Gastroesophageal sphincter (tissue), 4 donors: Measurements from ENCODE around the gene FAM161B. TPM values are rescaled to one million over a fixed set of nuclear protein-coding genes. Genes with fewer than 3 reads are reported as not detected.
"Not testable (repeated sequence)": the region's sequence is repeated elsewhere in the genome, so short reads cannot be mapped to it uniquely, and the experiment has no call there.

Experiments used
- ATAC-seq: fragments of 150-250 bp; one replicate; pipeline ENCODE4 v1.9.1; 2016; ENCODE audit warnings: mild to moderate bottlenecking, moderate library complexity
- H3K27ac ChIP-seq, 4 donors: fragments of 200-600 bp; sonication (generic) in 3 of 4; 1 replicate in 3 of 4; 2 replicates in 1 of 4; pipeline ENCODE4 v1.5.1; 2016 to 2019
- H3K27me3 ChIP-seq: fragments of 200-600 bp; sonication (generic); one replicate; pipeline ENCODE4 v1.5.1; 2019
- H3K36me3 ChIP-seq, 2 donors: fragments of 200-600 bp; sonication (generic); one replicate each; pipeline ENCODE4 v1.5.1; 2019; ENCODE audit warnings: control low read depth in 1 of 2
- H3K4me1 ChIP-seq, 3 donors: fragments of 200-600 bp; sonication (generic); 1 replicate in 2 of 3; 2 replicates in 1 of 3; pipeline ENCODE4 v1.5.1; 2016 to 2019; ENCODE audit warnings: control low read depth in 2 of 3
- H3K4me3 ChIP-seq, 2 donors: fragments of 200-600 bp; sonication (generic); one replicate each; pipeline ENCODE4 v1.5.1; 2019; ENCODE audit warnings: mild to moderate bottlenecking in 1 of 2, moderate library complexity in 1 of 2
- H3K9me3 ChIP-seq, 3 donors: fragments of 200-600 bp; sonication (generic); one replicate each; pipeline ENCODE4 v1.5.1; 2017 to 2019; ENCODE audit warnings: control low read depth in 2 of 3
- EP300 ChIP-seq: sonication (generic); formaldehyde crosslinking; IDR thresholded peaks from one replicate; pipeline ENCODE4 v1.6.1; 2017; ENCODE audit warnings: antibody characterized with exemption, mild to moderate bottlenecking
- POLR2A ChIP-seq, 2 donors: fragments of 450-650 bp; IDR thresholded peaks; one replicate each; pipeline ENCODE4 v1.6.1; 2017; ENCODE audit warnings: antibody characterized with exemption in 2 of 2, mild to moderate bottlenecking in 2 of 2, moderate library complexity in 1 of 2
- POLR2AphosphoS5 ChIP-seq: sonication (generic); formaldehyde crosslinking; IDR thresholded peaks from one replicate; pipeline ENCODE4 v1.6.1; 2017; ENCODE audit warnings: antibody characterized with exemption
- WGBS, 2 donors: methylation state at CpG; one replicate each; pipeline ENCODE4 v1.1.5; 2018; ENCODE audit warnings: low coverage in 1 of 2; 5-methylcytosine and 5-hydroxymethylcytosine counted together
- total RNA-seq, 4 donors: library from RNA; depleted of rRNA; stranded (reverse); fragments of >200 nt; gene quantifications; one replicate each; pipeline ENCODE4 v1.1.0, GENCODE V29; 2016
- TF ChIP-seq, protein P1 (sequence below), 4 experiments: fragments of 200-600 bp in 2 of 4; fragments of 450-650 bp in 2 of 4; sonication (generic) in 1 of 4; IDR thresholded peaks; one replicate each; pipeline ENCODE4 v1.5.1; 2017 to 2019; ENCODE audit warnings: antibody characterized with exemption in 4 of 4, mild to moderate bottlenecking in 2 of 4, moderate library complexity in 2 of 4

The FAM161B gene
- total RNA-seq, 4 donors from 2014 or later: 3.4 to 6.2 (median 4.0) TPM

DNA sequence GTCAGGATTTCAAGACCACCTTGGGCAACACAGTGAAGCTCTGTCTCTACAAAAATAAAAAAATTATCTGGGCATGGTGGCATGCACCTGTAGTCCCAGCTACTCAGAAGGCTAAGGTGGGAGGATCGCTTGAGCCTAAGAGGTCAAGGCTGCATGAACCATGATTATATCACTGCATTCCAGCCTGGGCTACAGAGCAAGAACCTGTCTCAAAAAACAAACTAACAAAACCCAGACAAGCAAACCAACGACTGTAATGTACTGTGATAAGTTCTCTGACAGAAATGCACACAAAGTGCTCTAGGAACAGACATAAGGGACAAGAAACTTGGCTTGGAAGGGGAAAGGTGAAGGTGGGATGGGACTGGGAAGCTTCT, 46.8 kb upstream of the FAM161B start:
- H3K4me3 ChIP-seq: no peak overlapping the region
- WGBS, 2 donors: 0 to 44% methylated on average over 1 to 2 of the region's 2 CpGs
- no peak overlapping the region for H3K27ac ChIP-seq
- no peaks in the 10 kb centered on the region for H3K4me1 ChIP-seq
- ATAC-seq: no peak
- no peaks in the 10 kb centered on the region for H3K27me3 ChIP-seq
- TF ChIP-seq, protein P1, sequence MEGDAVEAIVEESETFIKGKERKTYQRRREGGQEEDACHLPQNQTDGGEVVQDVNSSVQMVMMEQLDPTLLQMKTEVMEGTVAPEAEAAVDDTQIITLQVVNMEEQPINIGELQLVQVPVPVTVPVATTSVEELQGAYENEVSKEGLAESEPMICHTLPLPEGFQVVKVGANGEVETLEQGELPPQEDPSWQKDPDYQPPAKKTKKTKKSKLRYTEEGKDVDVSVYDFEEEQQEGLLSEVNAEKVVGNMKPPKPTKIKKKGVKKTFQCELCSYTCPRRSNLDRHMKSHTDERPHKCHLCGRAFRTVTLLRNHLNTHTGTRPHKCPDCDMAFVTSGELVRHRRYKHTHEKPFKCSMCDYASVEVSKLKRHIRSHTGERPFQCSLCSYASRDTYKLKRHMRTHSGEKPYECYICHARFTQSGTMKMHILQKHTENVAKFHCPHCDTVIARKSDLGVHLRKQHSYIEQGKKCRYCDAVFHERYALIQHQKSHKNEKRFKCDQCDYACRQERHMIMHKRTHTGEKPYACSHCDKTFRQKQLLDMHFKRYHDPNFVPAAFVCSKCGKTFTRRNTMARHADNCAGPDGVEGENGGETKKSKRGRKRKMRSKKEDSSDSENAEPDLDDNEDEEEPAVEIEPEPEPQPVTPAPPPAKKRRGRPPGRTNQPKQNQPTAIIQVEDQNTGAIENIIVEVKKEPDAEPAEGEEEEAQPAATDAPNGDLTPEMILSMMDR (IDR thresholded peaks at IDR 0.05): no peak
- TF ChIP-seq POLR2A (IDR thresholded peaks at IDR 0.05) (no peak), EP300 (no peak), POLR2AphosphoS5 (no peak)
- H3K36me3 ChIP-seq: peaks cover 0 to 15% of the 10 kb centered on the region in 2 donors
- H3K9me3 ChIP-seq: no peaks in the 10 kb centered on the region

DNA sequence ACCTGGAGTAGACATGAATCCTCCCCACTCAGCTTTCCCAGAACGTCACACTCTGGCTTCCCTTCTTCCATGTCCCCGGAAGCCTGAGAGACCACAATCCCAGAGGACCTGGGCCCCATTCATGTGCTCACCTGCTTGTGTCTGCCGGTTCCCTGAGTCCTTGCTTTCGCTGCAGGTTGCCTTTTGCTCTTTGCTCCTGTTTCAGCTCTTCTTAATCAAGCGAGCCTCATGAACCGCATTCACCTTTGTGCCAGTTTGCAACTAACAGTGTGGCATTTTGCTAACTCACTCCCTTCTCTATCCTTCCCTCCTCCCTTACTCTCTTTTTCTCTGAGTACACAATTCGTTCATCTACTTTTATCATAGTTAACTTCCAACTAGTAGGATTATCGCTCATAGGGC, 46.1 kb upstream of the FAM161B start:
- Histone ChIP-seq H3K4me3 (no peak overlapping the region), H3K36me3 (peaks cover 0 to 18% of the 10 kb centered on the region in 2 donors), H3K4me1 (no peaks in the 10 kb centered on the region), H3K9me3 (no peaks in the 10 kb centered on the region), H3K27ac (no peak overlapping the region), H3K27me3 (no peaks in the 10 kb centered on the region)
- TF ChIP-seq POLR2AphosphoS5: no peak
- no peak for TF ChIP-seq EP300
- TF ChIP-seq, protein P1 (IDR thresholded peaks at IDR 0.05): no peak
- no peak for TF ChIP-seq POLR2A (IDR thresholded peaks at IDR 0.05)
- no peak for ATAC-seq
- WGBS, 2 donors: 94 to 95% methylated on average over 3 to 8 of the region's 8 CpGs

DNA sequence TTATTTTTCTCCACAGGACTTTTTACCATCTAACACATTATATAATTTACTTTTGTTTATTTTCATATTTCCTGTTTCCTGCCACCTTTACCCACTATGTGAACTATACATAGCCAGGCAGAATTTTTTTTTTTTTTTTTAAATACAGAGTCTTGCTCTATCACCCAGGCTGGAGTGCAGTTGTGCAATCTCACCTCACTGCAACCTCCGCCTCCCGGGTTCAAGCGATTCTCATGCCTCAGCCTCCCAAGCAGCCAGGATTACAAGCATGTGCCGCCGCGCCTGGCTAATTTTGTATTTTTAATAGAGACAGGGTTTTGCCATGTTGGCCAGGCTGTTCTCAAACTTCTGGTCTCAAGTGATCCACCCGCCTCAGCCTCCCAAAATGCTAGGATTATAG, 45.0 kb upstream of the FAM161B start:
- H3K9me3 ChIP-seq, H3K27ac ChIP-seq, H3K27me3 ChIP-seq, H3K4me3 ChIP-seq, ATAC-seq, H3K4me1 ChIP-seq: not testable (repeated sequence)
- WGBS, 2 donors: 100% methylated on average over 6 of the region's 7 CpGs; no CpG with 5 or more reads in 1 of the 2 donors
- H3K36me3 ChIP-seq: peaks cover 0 to 20% of the 10 kb centered on the region in 2 donors

DNA sequence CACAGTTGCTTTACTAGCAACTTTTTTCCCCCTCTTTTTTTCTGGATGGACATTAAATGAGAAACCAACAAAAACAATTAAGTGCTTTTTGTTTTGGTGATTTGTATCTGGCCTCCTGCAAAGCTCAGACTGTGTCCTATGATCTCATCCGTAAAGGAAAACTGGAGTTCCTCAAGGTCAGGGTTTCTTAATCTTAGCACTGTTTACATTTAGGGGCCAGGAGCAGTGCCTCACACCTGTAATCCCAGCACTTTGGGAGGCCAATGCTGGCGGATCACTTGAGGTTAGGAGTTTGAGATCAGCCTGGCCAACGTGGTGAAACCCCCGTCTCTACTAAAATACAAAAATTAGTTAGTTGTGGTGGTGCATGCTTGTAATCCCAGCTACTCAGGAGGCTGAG, 41.2 kb upstream of the FAM161B start:
- Histone ChIP-seq H3K4me3 (no peak overlapping the region), H3K27me3 (no peaks in the 10 kb centered on the region), H3K27ac (no peak overlapping the region), H3K36me3 (peaks cover 0 to 29% of the 10 kb centered on the region in 2 donors), H3K4me1 (no peaks in the 10 kb centered on the region), H3K9me3 (no peaks in the 10 kb centered on the region)
- TF ChIP-seq, protein P1 (IDR thresholded peaks at IDR 0.05): no peak
- TF ChIP-seq POLR2AphosphoS5 (no peak), POLR2A (IDR thresholded peaks at IDR 0.05) (no peak), EP300 (no peak)
- WGBS, 2 donors: 30 to 40% methylated on average over 1 to 2 of the region's 4 CpGs
- no peak for ATAC-seq

DNA sequence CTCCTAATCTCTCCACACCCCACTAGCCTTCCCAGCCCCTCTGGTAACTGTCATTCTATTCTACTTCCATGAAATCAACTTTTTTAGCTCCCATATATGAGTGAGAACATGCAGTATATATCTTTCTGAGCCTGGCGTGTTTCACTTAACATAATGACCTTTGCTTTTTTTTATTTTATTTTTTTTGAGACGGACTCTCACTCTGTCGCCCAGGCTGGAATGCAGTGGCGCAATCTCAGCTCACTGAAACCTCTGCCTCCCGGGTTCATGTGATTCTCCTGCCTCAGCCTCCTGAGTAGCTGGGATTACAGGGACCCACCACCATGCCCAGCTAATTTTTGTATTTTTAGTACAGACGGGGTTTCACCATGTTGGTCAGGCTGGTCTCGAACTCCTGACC, 38.8 kb upstream of the FAM161B start:
- ATAC-seq, H3K9me3 ChIP-seq: not testable (repeated sequence)

DNA sequence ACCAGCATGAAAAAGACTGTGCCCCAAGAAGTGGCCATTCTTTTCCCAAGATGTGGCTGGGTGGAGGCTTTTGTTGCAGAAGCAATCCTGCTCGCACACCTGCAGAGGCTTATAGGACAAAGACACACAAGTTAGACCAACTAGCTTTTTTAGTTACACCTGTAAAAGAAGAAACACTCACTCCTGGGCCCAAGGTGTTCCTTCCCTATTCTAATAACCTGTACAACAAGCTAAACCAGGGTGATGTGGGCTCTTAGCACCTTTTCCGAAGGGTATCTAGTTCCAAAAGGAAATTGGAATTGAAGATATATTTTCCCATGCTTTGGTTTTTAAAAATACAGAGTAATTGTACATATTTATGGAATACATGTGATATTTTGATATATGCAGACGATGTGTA, 38.2 kb upstream of the FAM161B start:
- ATAC-seq: no peak
- Histone ChIP-seq H3K27me3 (no peaks in the 10 kb centered on the region), H3K4me1 (no peaks in the 10 kb centered on the region), H3K36me3 (peaks cover 0 to 46% of the 10 kb centered on the region in 2 donors), H3K9me3 (no peaks in the 10 kb centered on the region), H3K4me3 (no peak overlapping the region), H3K27ac (no peak overlapping the region)
- WGBS, 2 donors: 93 to 94% methylated on average over 3 of the region's 3 CpGs
- TF ChIP-seq EP300: no peak
- TF ChIP-seq POLR2AphosphoS5: no peak
- TF ChIP-seq, protein P1 (IDR thresholded peaks at IDR 0.05): no peak
- no peak for TF ChIP-seq POLR2A (IDR thresholded peaks at IDR 0.05)

More for the DNA sequence above, 38.8 kb upstream of the FAM161B start:
- 82 to 94% methylated on average over 4 to 7 of the region's 7 CpGs for WGBS, 2 donors
- not testable (repeated sequence) for H3K4me3 ChIP-seq, H3K4me1 ChIP-seq, H3K27ac ChIP-seq, H3K27me3 ChIP-seq
- H3K36me3 ChIP-seq: peaks cover 0 to 43% of the 10 kb centered on the region in 2 donors
